NCI-H345 (cell line): ENCODE measurements around the gene IL24.

Experiments
- DNase-seq: peaks from one replicate; lab custom pipeline; 2025; lab: John Stamatoyannopoulos, UW

IL24 gene

GRCh38 chr1:206880314-206880713 is 16.9 kb upstream of the IL24 start:
- no peak for DNase-seq

GRCh38 chr1:206882555-206882954 is 14.7 kb upstream of the IL24 start:
- DNase-seq: no peak

GRCh38 chr1:206883160-206883559 is 14.1 kb upstream of the IL24 start:
- DNase-seq: no peak

GRCh38 chr1:206883876-206884275 is 13.4 kb upstream of the IL24 start:
- no peak for DNase-seq

- DNase-seq: no peak
These were observed 11.7 kb upstream of the IL24 start for GRCh38 chr1:206885341-206886060.

GRCh38 chr1:206886831-206887230 is 10.4 kb upstream of the IL24 start:
- DNase-seq: no peak

GRCh38 chr1:206887701-206888100 is 9.5 kb upstream of the IL24 start:
- DNase-seq: no peak

- DNase-seq: no peak
These were observed 6.8 kb upstream of the IL24 start for GRCh38 chr1:206890125-206891060.

GRCh38 chr1:206891412-206891811 is 5.8 kb upstream of the IL24 start:
- no peak for DNase-seq

- no peak for DNase-seq
These were observed 4.8 kb upstream of the IL24 start for GRCh38 chr1:206892351-206892984.

- no peak for DNase-seq
These were observed 3.9 kb upstream of the IL24 start for GRCh38 chr1:206893380-206893779.

GRCh38 chr1:206895325-206895724 is 1.9 kb upstream of the IL24 start:
- DNase-seq: peak; percentile 70

GRCh38 chr1:206895837-206896242 is 1.4 kb upstream of the IL24 start:
- DNase-seq: peak; percentile 58

- no peak for DNase-seq
These were observed 982 bp upstream of the IL24 start for GRCh38 chr1:206896261-206896660.

GRCh38 chr1:206898089-206898914 is 1.1 kb downstream of the IL24 start:
- no peak for DNase-seq

- DNase-seq: no peak
These were observed 1.7 kb downstream of the IL24 start for GRCh38 chr1:206898915-206899431.

- no peak for DNase-seq
These were observed 2.5 kb downstream of the IL24 start for GRCh38 chr1:206899717-206900116.

GRCh38 chr1:206900149-206900548 is 2.9 kb downstream of the IL24 start:
- DNase-seq: no peak

- no peak for DNase-seq
These were observed 4.7 kb downstream of the IL24 start for GRCh38 chr1:206901944-206902343.

GRCh38 chr1:206902702-206903101 is 5.5 kb downstream of the IL24 start:
- no peak for DNase-seq

GRCh38 chr1:206903687-206904086 is 6.4 kb downstream of the IL24 start:
- DNase-seq: no peak
